ENCODE measurements around the gene FTO. TPM values are rescaled to one million over a fixed set of nuclear protein-coding genes. Genes with fewer than 3 reads are reported as not detected.

The FTO gene
- total and polyA plus RNA-seq, 2 of the 13 experiments (the other 11 are each of a cell fraction or from before 2014, with no cell fraction given), result 41.6 to 55.8 TPM

DNA sequence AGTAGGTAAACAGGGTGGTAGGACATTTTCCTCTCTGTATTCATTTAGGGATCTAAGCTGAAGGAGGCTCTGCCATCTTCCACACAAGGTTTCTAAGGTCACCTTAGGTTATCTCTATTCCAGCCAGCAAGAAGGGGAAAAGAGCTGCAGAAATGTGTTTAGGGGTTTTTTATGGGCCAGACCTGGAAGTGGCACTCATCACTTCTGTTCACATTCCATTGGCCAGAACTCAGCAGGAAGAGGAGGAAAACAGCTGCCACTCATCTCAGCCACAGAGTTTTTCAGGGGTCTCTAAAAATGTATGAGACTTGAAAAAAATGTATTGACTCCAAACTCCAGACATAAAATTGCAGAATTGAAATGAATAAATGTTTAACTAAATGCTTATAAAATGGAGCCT, 65.8 kb downstream of the FTO start:
- in situ Hi-C loops (cut with HindIII; ENCODE audit: extremely low pct_ligation_motif_present, low pct_unique_long_range_greater_than_20kb) (loop anchor here (10.0 to 25.0 kb wide), 2 partner anchors 418 to 515 kb away; partner anchors contain the start of gene IRX3), intact Hi-C loops (cut with micrococcal nuclease; ENCODE audit: unreplicated experiment) (loop anchor here (5.0 to 10.0 kb wide), 3 partner anchors 225 to 1253 kb away; partner anchors contain the start of gene IRX3)
- Histone ChIP-seq H3K9me3 (ENCODE audit: low read length) (no peaks in the 10 kb centered on the region), H3K27me3 (ENCODE audit: control insufficient read depth in 1 of 2, insufficient read depth in 2 of 2, low read length in 2 of 2) (no peaks in the 10 kb centered on the region), H3K4me2 (ENCODE audit: low read depth, low read length) (no peak overlapping the region), H3K79me2 (ENCODE audit: insufficient read depth, low read length) (peaks cover 32% of the 10 kb centered on the region), H4K20me1 (ENCODE audit: insufficient read depth, low read length) (no peaks in the 10 kb centered on the region), H3K36me3 (replicated peaks in 1 of 2; ENCODE audit: control insufficient read depth in 1 of 2, insufficient read depth in 2 of 2, low read length in 2 of 2) (no peaks in the 10 kb centered on the region), H2AFZ (ENCODE audit: low read length) (no peak overlapping the region), H3K4me3 (replicated peaks in 1 of 3; ENCODE audit: insufficient read depth in 1 of 3, low read depth in 2 of 3, low read length in 3 of 3) (no peak overlapping the region), H3K27ac (ENCODE audit: extremely low read length, insufficient read depth, low read length) (no peak overlapping the region), H3K9ac (ENCODE audit: insufficient read depth, low read depth, low read length) (no peak overlapping the region), H3K4me1 (ENCODE audit: insufficient read depth, low read length) (peaks cover 75% of the 10 kb centered on the region)
- no peak for FAIRE-seq
- ChIA-PET POLR2A (no interaction called here), CTCF (ENCODE audit: low intra/inter-chr PET ratio, low total read pairs) (no interaction called here)
- no TSS peak for BruUV-seq (replicated peaks)
- no peak for DNase-seq (ENCODE audit: low spot score)
- no peak for ATAC-seq
- no peak for TF ChIP-seq SMAD9 (CRISPR knock-in tag; IDR thresholded peaks at IDR 0.05)
- TF ChIP-seq MLLT10 (CRISPR knock-in tag; IDR thresholded peaks at IDR 0.05), result no peak
- TF ChIP-seq, protein P1, sequence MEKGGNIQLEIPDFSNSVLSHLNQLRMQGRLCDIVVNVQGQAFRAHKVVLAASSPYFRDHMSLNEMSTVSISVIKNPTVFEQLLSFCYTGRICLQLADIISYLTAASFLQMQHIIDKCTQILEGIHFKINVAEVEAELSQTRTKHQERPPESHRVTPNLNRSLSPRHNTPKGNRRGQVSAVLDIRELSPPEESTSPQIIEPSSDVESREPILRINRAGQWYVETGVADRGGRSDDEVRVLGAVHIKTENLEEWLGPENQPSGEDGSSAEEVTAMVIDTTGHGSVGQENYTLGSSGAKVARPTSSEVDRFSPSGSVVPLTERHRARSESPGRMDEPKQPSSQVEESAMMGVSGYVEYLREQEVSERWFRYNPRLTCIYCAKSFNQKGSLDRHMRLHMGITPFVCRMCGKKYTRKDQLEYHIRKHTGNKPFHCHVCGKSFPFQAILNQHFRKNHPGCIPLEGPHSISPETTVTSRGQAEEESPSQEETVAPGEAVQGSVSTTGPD (CRISPR knock-in tag; IDR thresholded peaks at IDR 0.05), result no peak
- no peak for TF ChIP-seq HNRNPK (IDR thresholded peaks at IDR 0.05; ENCODE audit: low read depth, low read length, poor library complexity, severe bottlenecking)
- TF ChIP-seq, protein P2, sequence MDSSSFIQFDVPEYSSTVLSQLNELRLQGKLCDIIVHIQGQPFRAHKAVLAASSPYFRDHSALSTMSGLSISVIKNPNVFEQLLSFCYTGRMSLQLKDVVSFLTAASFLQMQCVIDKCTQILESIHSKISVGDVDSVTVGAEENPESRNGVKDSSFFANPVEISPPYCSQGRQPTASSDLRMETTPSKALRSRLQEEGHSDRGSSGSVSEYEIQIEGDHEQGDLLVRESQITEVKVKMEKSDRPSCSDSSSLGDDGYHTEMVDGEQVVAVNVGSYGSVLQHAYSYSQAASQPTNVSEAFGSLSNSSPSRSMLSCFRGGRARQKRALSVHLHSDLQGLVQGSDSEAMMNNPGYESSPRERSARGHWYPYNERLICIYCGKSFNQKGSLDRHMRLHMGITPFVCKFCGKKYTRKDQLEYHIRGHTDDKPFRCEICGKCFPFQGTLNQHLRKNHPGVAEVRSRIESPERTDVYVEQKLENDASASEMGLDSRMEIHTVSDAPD (CRISPR knock-in tag; IDR thresholded peaks at IDR 0.05), result no peak
- TF ChIP-seq, protein P3, sequence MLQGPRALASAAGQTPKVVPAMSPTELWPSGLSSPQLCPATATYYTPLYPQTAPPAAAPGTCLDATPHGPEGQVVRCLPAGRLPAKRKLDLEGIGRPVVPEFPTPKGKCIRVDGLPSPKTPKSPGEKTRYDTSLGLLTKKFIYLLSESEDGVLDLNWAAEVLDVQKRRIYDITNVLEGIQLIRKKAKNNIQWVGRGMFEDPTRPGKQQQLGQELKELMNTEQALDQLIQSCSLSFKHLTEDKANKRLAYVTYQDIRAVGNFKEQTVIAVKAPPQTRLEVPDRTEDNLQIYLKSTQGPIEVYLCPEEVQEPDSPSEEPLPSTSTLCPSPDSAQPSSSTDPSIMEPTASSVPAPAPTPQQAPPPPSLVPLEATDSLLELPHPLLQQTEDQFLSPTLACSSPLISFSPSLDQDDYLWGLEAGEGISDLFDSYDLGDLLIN (CRISPR knock-in tag; IDR thresholded peaks at IDR 0.05; ENCODE audit: borderline replicate concordance), result no peak
- TF ChIP-seq, protein P4, sequence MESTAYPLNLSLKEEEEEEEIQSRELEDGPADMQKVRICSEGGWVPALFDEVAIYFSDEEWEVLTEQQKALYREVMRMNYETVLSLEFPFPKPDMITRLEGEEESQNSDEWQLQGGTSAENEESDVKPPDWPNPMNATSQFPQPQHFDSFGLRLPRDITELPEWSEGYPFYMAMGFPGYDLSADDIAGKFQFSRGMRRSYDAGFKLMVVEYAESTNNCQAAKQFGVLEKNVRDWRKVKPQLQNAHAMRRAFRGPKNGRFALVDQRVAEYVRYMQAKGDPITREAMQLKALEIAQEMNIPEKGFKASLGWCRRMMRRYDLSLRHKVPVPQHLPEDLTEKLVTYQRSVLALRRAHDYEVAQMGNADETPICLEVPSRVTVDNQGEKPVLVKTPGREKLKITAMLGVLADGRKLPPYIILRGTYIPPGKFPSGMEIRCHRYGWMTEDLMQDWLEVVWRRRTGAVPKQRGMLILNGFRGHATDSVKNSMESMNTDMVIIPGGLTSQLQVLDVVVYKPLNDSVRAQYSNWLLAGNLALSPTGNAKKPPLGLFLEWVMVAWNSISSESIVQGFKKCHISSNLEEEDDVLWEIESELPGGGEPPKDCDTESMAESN (CRISPR knock-in tag; conservative IDR thresholded peaks at IDR 0.05), result no peak
- TF ChIP-seq ZNF383 (CRISPR knock-in tag; IDR thresholded peaks at IDR 0.05; ENCODE audit: borderline replicate concordance), result no peak
- TF ChIP-seq, protein P5, sequence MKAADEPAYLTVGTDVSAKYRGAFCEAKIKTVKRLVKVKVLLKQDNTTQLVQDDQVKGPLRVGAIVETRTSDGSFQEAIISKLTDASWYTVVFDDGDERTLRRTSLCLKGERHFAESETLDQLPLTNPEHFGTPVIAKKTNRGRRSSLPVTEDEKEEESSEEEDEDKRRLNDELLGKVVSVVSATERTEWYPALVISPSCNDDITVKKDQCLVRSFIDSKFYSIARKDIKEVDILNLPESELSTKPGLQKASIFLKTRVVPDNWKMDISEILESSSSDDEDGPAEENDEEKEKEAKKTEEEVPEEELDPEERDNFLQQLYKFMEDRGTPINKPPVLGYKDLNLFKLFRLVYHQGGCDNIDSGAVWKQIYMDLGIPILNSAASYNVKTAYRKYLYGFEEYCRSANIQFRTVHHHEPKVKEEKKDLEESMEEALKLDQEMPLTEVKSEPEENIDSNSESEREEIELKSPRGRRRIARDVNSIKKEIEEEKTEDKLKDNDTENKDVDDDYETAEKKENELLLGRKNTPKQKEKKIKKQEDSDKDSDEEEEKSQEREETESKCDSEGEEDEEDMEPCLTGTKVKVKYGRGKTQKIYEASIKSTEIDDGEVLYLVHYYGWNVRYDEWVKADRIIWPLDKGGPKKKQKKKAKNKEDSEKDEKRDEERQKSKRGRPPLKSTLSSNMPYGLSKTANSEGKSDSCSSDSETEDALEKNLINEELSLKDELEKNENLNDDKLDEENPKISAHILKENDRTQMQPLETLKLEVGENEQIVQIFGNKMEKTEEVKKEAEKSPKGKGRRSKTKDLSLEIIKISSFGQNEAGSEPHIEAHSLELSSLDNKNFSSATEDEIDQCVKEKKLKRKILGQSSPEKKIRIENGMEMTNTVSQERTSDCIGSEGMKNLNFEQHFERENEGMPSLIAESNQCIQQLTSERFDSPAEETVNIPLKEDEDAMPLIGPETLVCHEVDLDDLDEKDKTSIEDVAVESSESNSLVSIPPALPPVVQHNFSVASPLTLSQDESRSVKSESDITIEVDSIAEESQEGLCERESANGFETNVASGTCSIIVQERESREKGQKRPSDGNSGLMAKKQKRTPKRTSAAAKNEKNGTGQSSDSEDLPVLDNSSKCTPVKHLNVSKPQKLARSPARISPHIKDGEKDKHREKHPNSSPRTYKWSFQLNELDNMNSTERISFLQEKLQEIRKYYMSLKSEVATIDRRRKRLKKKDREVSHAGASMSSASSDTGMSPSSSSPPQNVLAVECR (CRISPR knock-in tag; IDR thresholded peaks at IDR 0.05; ENCODE audit: borderline replicate concordance), result no peak
- no peak for TF ChIP-seq KAT7 (CRISPR knock-in tag; IDR thresholded peaks at IDR 0.05; ENCODE audit: borderline replicate concordance)
- TF ChIP-seq ATRX (CRISPR knock-in tag; IDR thresholded peaks at IDR 0.05; ENCODE audit: borderline replicate concordance), result no peak
- no peak for TF ChIP-seq ZNF644 (CRISPR knock-in tag; IDR thresholded peaks at IDR 0.05; ENCODE audit: low read depth)
